SJCRH30 (cell line): ENCODE data around the gene INS. TPM values are rescaled to one million over a fixed set of nuclear protein-coding genes. Genes with fewer than 3 reads are reported as not detected.

Experiments used
- total RNA-seq: library from RNA; depleted of rRNA; stranded (reverse); fragments of >200 nt; shearing (Covaris generic); gene quantifications from 2 replicates; pipeline ENCODE4 v1.2.3, GENCODE V29; 2014; rRNA removed

INS gene
- total RNA-seq, 1 experiment from 2014 or later = not detected

Other genes starting within 250 kb of the INS start
- gene TNNT3, start 241.5 kb downstream of the INS start, total RNA-seq = 2.2 and 2.3 TPM in 2 replicates
- 50.4 and 54.9 TPM in 2 replicates for gene MRPL23, start 213.9 kb downstream of the INS start, total RNA-seq
- gene H19, start 163.4 kb downstream of the INS start, total RNA-seq = 0.10 TPM in 1 of 2 replicates, not detected in the other
- 513 and 574 TPM in 2 replicates for gene IGF2, start 21.8 kb downstream of the INS start, total RNA-seq
- not detected in 2 replicates for gene TH, start 10.6 kb upstream of the INS start, total RNA-seq
- gene ASCL2, start 109.4 kb upstream of the INS start, total RNA-seq = not detected in 2 replicates
- gene C11orf21, start 140.7 kb upstream of the INS start, total RNA-seq = not detected in 2 replicates
- 0.57 TPM in 1 of 2 replicates, not detected in the other for gene TSPAN32, start 140.8 kb upstream of the INS start, total RNA-seq
- 95.3 and 97.7 TPM in 2 replicates for gene CD81, start 216.1 kb upstream of the INS start, total RNA-seq
- gene TSSC4, start 239.5 kb upstream of the INS start, total RNA-seq = 26.7 and 31.1 TPM in 2 replicates